Heart right ventricle (tissue), 16 donors: ENCODE measurements around the gene NPAS3. TPM values are rescaled to one million over a fixed set of nuclear protein-coding genes. Genes with fewer than 3 reads are reported as not detected.

ENCODE experiments used
- ATAC-seq, 8 donors: fragments of 200-7000 bp; cut with Tn5 transposase; one replicate each; pipeline ENCODE4 v1.9.1; 2020; ENCODE audit warnings: mild to moderate bottlenecking in 8 of 8, moderate library complexity in 8 of 8, moderate number of reproducible peaks in 1 of 8
- DNase-seq, 2 donors: peaks; one replicate each; pipeline ENCODE4 v3.0.0-alpha.2; 2020
- H3K27ac ChIP-seq, 10 donors: fragments of 200-600 bp; sonication (generic) in 2 of 10; one replicate each; pipeline versions ENCODE4 v1.5.0 to v1.8.0; 2020 to 2022; ENCODE audit warnings: mild to moderate bottlenecking in 3 of 10
- H3K27me3 ChIP-seq, 7 donors: fragments of 200-600 bp; one replicate each; pipeline ENCODE4 v1.8.0; 2021 to 2022; ENCODE audit warnings: mild to moderate bottlenecking in 2 of 7
- H3K36me3 ChIP-seq, 9 donors: fragments of 200-600 bp; sonication (generic) in 1 of 9; one replicate each; pipeline versions ENCODE4 v1.5.0 to v1.8.0; 2020 to 2022; ENCODE audit warnings: mild to moderate bottlenecking in 2 of 9
- H3K4me1 ChIP-seq, 9 donors: fragments of 200-600 bp; sonication (generic) in 1 of 9; one replicate each; pipeline versions ENCODE4 v1.5.0 to v1.8.0; 2020 to 2022; ENCODE audit warnings: mild to moderate bottlenecking in 4 of 9
- H3K4me3 ChIP-seq, 10 donors: fragments of 200-600 bp; sonication (generic) in 2 of 10; one replicate each; pipeline versions ENCODE4 v1.5.0 to v1.8.0; 2020 to 2022; ENCODE audit warnings: mild to moderate bottlenecking in 7 of 10, moderate library complexity in 2 of 10
- H3K9me3 ChIP-seq, 11 donors: fragments of 200-600 bp in 10 of 11; sonication (generic) in 2 of 11; one replicate each; pipeline versions ENCODE4 v1.5.0 to v1.8.0; 2013 to 2022; ENCODE audit warnings: mild to moderate bottlenecking in 2 of 11, control low read depth in 1 of 11, moderate library complexity in 1 of 11
- CTCF ChIP-seq, 9 donors: fragments of 200-600 bp; sonication (generic) in 2 of 9; IDR thresholded peaks; one replicate each; pipeline versions ENCODE4 v1.5.0 to v1.8.0; 2021 to 2022; ENCODE audit warnings: antibody characterized with exemption in 9 of 9, mild to moderate bottlenecking in 5 of 9, moderate library complexity in 1 of 9
- WGBS, 2 donors: extraction: QIAGEN DNeasy Blood & Tissue Kit; methylation state at CpG; one replicate each; pipeline ENCODE4 v1.1.7; 2013; ENCODE audit warnings: inconsistent platforms in 1 of 2; 5-methylcytosine and 5-hydroxymethylcytosine counted together
- intact Hi-C, 10 donors: fragments of 100-400 bp; cut with DNase I; formaldehyde crosslinking; loops; one replicate each; pipeline versions ENCODE4 v1.11.1 to v1.14.2; 2022
- polyA plus RNA-seq, 2 donors: library from polyadenylated mRNA; stranded (reverse); fragments of 200-250 nt; gene quantifications; one replicate each; pipeline ENCODE4 v1.2.3, GENCODE V29; 2013
- total RNA-seq, 10 donors: library from RNA; stranded (reverse); fragmentation: NEBNext Ultra II Directional in 3 of 10; extraction: Animal tissue kit (Norgen Biotek cat#: 25700) in 3 of 10; gene quantifications; one replicate each; pipeline versions ENCODE4 v1.2.1 to v1.2.4, GENCODE V29; 2021 to 2023
- donor health status: Arrhythmogenic right ventricular cardiomyopathy.
- donor health status: ischemic (EF 13 %, LVEDD 7.1; RV severe dilation, severe dysfunction).
- donor health status: healthy with polysubstance abuse.
- donor health status: DM: no; HTN: yes; CAD: no.
- donor health status: DM: no; HTN: no; CAD: no.
- donor health status: ischemic (EF 25% LVEDD 6.9; RV normal size, moderate dysfunction).
- donor health status: ischemic (EF 25% LVEDD 5.7; RV mildly dilated, moderate dysfunction).
- donor health status: healthy.
- donor health status: DM: yes; HTN: yes; CAD: no.
- donor health status: Ischemic cardiomyopathy.
- donor health status: ischemic (EF 35%, LVEDD 5.7; RV mildly dilated, moderate dysfunction).
- donor health status: nonischemic (EF 11% LVEDD 7.7; RV severe dilation, severe dysfunction).
- donor health status: DM: yes; HTN: yes; CAD: no.
- donor health status: PGD.
- donor health status: ischemic (EF 29% LVEDD 5.4; RV normal size, mild dysfunction).
- donor health status: nonischemic (EF 23%, LVEDD 6.1; RV moderate dilation, normal function).

NPAS3 gene
- total and polyA plus RNA-seq, 12 donors, result 0.12 to 2.8 (median 0.99) TPM

GRCh38 chr14:33444136-33444535 lies 505.5 kb downstream of the NPAS3 start:
- DNase-seq (no peak), ATAC-seq (no peak)
- Histone ChIP-seq H3K9me3 (no peaks in the 10 kb centered on the region), H3K4me3 (no peak overlapping the region), H3K36me3 (no peaks in the 10 kb centered on the region), H3K27ac (no peak overlapping the region), H3K27me3 (no peaks in the 10 kb centered on the region), H3K4me1 (peaks cover 0 to 4% (median 0%) of the 10 kb centered on the region in 9 donors)
- 79 to 80% methylated on average over 3 of the region's 3 CpGs for WGBS, 2 donors
- no peak for TF ChIP-seq CTCF (IDR thresholded peaks at IDR 0.05)
- intact Hi-C loops, result no loop called here

GRCh38 chr14:33449268-33449667 lies 510.6 kb downstream of the NPAS3 start:
- DNase-seq (no peak), ATAC-seq (no peak)
- H3K27ac ChIP-seq, result no peak overlapping the region
- no peak for TF ChIP-seq CTCF (IDR thresholded peaks at IDR 0.05)
- H3K4me1 ChIP-seq, result peaks cover 0 to 14% (median 5%) of the 10 kb centered on the region in 9 donors
- H3K9me3 ChIP-seq, result no peaks in the 10 kb centered on the region
- H3K27me3 ChIP-seq, result no peaks in the 10 kb centered on the region
- WGBS, 2 donors, result 77 to 88% methylated on average over 2 of the region's 2 CpGs
- intact Hi-C loops, result no loop called here
- H3K4me3 ChIP-seq, result no peak overlapping the region
- no peaks in the 10 kb centered on the region for H3K36me3 ChIP-seq

GRCh38 chr14:33449703-33450395 lies 511.2 kb downstream of the NPAS3 start:
- DNase-seq (no peak), ATAC-seq (no peak)
- Histone ChIP-seq H3K27me3 (no peaks in the 10 kb centered on the region), H3K27ac (no peak overlapping the region), H3K4me1 (peaks cover 0 to 14% (median 5%) of the 10 kb centered on the region in 9 donors), H3K9me3 (no peaks in the 10 kb centered on the region), H3K36me3 (no peaks in the 10 kb centered on the region), H3K4me3 (no peak overlapping the region)
- TF ChIP-seq CTCF (IDR thresholded peaks at IDR 0.05), result no peak
- 75 to 81% methylated on average over 11 of the region's 11 CpGs for WGBS, 2 donors
- intact Hi-C loops, result no loop called here

- H3K36me3 ChIP-seq, result no peaks in the 10 kb centered on the region
- DNase-seq, result no peak
- 88 to 95% methylated on average over 2 of the region's 2 CpGs for WGBS, 2 donors
These were observed 511.7 kb downstream of the NPAS3 start for GRCh38 chr14:33450416-33450815.

More at GRCh38 chr14:33450416-33450815, 511.7 kb downstream of the NPAS3 start:
- Histone ChIP-seq H3K4me1 (peaks cover 0 to 14% (median 5%) of the 10 kb centered on the region in 9 donors), H3K27ac (no peak overlapping the region), H3K4me3 (no peak overlapping the region), H3K9me3 (no peaks in the 10 kb centered on the region), H3K27me3 (no peaks in the 10 kb centered on the region)
- no peak for ATAC-seq
- intact Hi-C loops, result no loop called here
- TF ChIP-seq CTCF (IDR thresholded peaks at IDR 0.05), result no peak
